H1 (cell line): ENCODE measurements around the gene NDRG2. TPM values are rescaled to one million over a fixed set of nuclear protein-coding genes. Genes with fewer than 3 reads are reported as not detected.

Source experiments
- ASH2L ChIP-seq: fragments of 200-600, 300-600 bp; sonication (generic); IDR thresholded peaks from one replicate; pipeline ENCODE4 v1.7.1; 2017; ENCODE audit warnings: low read length
- BACH1 ChIP-seq: IDR thresholded peaks from 2 replicates; pipeline ENCODE4 v1.6.1; 2012; ENCODE audit warnings: low read length, improper control_type of control experiment
- CBX5 ChIP-seq: fragments of 300-800, 300-1000 bp; sonication (generic); IDR thresholded peaks from 2 replicates; pipeline ENCODE4 v1.7.1; 2016; ENCODE audit warnings: antibody characterized with exemption, low read length, low read depth
- CEBPB ChIP-seq: IDR thresholded peaks from 2 replicates; pipeline ENCODE4 v1.6.1; 2012; ENCODE audit warnings: low read depth, low read length
- CTBP2 ChIP-seq: IDR thresholded peaks from 2 replicates; pipeline ENCODE4 v1.7.0; 2011; ENCODE audit warnings: borderline replicate concordance, mild to moderate bottlenecking, moderate library complexity, mixed read lengths, low read length; ENCODE audit not compliant: insufficient read depth, insufficient read length
- CTCF ChIP-seq, 3 experiments: IDR thresholded peaks; 1 replicate in 2 of 3; 2 replicates in 1 of 3; pipeline versions ENCODE4 v1.5.1 to v1.6.1; 2011; ENCODE audit warnings: low read length in 3 of 3, mild to moderate bottlenecking in 3 of 3, inconsistent platforms in 2 of 3, low read depth in 1 of 3, moderate library complexity in 1 of 3; ENCODE audit not compliant: insufficient read depth in 1 of 3; ENCODE audit errors: control extremely low read depth in 1 of 3
- EGR1 ChIP-seq: IDR thresholded peaks from 2 replicates; pipeline ENCODE4 v1.6.1; 2011; ENCODE audit warnings: low read depth, low read length, borderline replicate concordance
- EZH2 ChIP-seq: fragments of 200-600 bp; sonication (generic); IDR thresholded peaks from 2 replicates; pipeline ENCODE4 v1.7.1; 2012; ENCODE audit warnings: low read depth, mild to moderate bottlenecking, moderate library complexity, low read length, inconsistent platforms; ENCODE audit not compliant: severe bottlenecking
- FOSL1 ChIP-seq: IDR thresholded peaks from 2 replicates; pipeline ENCODE4 v1.6.1; 2011; ENCODE audit warnings: mild to moderate bottlenecking, low read depth, low read length, moderate library complexity; ENCODE audit not compliant: insufficient read depth
- KDM4A ChIP-seq: IDR thresholded peaks from one replicate; pipeline ENCODE4 v1.7.1; 2012; ENCODE audit warnings: low read depth, mild to moderate bottlenecking, moderate library complexity, low read length, inconsistent platforms; ENCODE audit not compliant: severe bottlenecking
- MAFK ChIP-seq: IDR thresholded peaks from 2 replicates; pipeline ENCODE4 v1.6.1; 2012; ENCODE audit warnings: low read depth, mild to moderate bottlenecking, improper control_type of control experiment, low read length
- MAX ChIP-seq: IDR thresholded peaks from 2 replicates; pipeline ENCODE4 v1.6.1; 2012; ENCODE audit warnings: inconsistent platforms
- POU5F1 ChIP-seq: IDR thresholded peaks from 2 replicates; pipeline ENCODE4 v1.6.1; 2011; ENCODE audit warnings: low read depth, mild to moderate bottlenecking, low read length, moderate library complexity
- RAD21 ChIP-seq, 2 experiments: IDR thresholded peaks in 1 of 2; conservative IDR thresholded peaks in 1 of 2; 2 replicates each; pipeline ENCODE4 v1.6.1; 2011; ENCODE audit warnings: low read depth in 2 of 2, low read length in 2 of 2, improper control_type of control experiment in 1 of 2, inconsistent platforms in 1 of 2, mild to moderate bottlenecking in 1 of 2, moderate library complexity in 1 of 2
- RNF2 ChIP-seq: fragments of 200-900, 300-1000 bp; sonication (generic); IDR thresholded peaks from 2 replicates; pipeline ENCODE4 v1.7.1; 2016; ENCODE audit warnings: borderline replicate concordance, low read depth, mild to moderate bottlenecking, antibody characterized with exemption, low read length; ENCODE audit not compliant: poor library complexity, severe bottlenecking; ENCODE audit errors: missing control alignments
- SIRT6 ChIP-seq: IDR thresholded peaks from one replicate; pipeline ENCODE4 v1.7.1; 2012; ENCODE audit warnings: low read length, inconsistent platforms
- SIX5 ChIP-seq: IDR thresholded peaks from 2 replicates; pipeline ENCODE4 v1.6.1; 2011; ENCODE audit warnings: mild to moderate bottlenecking, low read depth, low read length
- SP1 ChIP-seq: IDR thresholded peaks from 2 replicates; pipeline ENCODE4 v1.6.1; 2011; ENCODE audit warnings: low read depth, low read length
- SP4 ChIP-seq: IDR thresholded peaks from 2 replicates; pipeline ENCODE4 v1.6.1; 2012; ENCODE audit warnings: low read length, inconsistent platforms
- SUZ12 ChIP-seq: fragments of 200-600 bp; sonication (generic); IDR thresholded peaks from 2 replicates; pipeline ENCODE4 v1.6.1; 2012; ENCODE audit warnings: mild to moderate bottlenecking, inconsistent platforms, low read length, moderate library complexity, mixed read lengths
- TEAD4 ChIP-seq: IDR thresholded peaks from 2 replicates; pipeline ENCODE4 v1.6.1; 2012; ENCODE audit warnings: low read depth, low read length, inconsistent platforms, mixed read lengths
- YY1 ChIP-seq: IDR thresholded peaks from 2 replicates; pipeline ENCODE4 v1.6.1; 2011; ENCODE audit warnings: low read depth, mild to moderate bottlenecking, low read length
- polyA plus RNA-seq, 7 experiments: library from polyadenylated mRNA; depleted of rRNA in 3 of 7; stranded (reverse) in 5 of 7; unstranded in 2 of 7; fragments of >200 nt in 5 of 7; fragments of 200-250 nt in 2 of 7; gene quantifications; 1 replicate in 5 of 7; 2 replicates in 1 of 7; 4 replicates in 1 of 7; pipeline versions ENCODE4 v1.2.1 to v1.2.3, GENCODE V29; 2011 to 2013; ENCODE audit warnings: missing spikeins in 2 of 7, mixed read lengths in 2 of 7
- total RNA-seq: library from RNA; stranded (reverse); fragmentation: NEBNext Ultra II Directional; extraction: Animal tissue kit (Norgen Biotek cat#: 25700); gene quantifications from 2 replicates; pipeline ENCODE4 v1.2.1, GENCODE V29; 2021

The NDRG2 gene
- total and polyA plus RNA-seq, 2 of the 8 experiments (the other 6 are each of a cell fraction or from before 2014, with no cell fraction given), result 29.9 to 48.6 TPM

GRCh38 chr14:20989787-20990600, 34.9 kb downstream of the NDRG2 start, which contains the start of gene METTL17 (continued):
- TF ChIP-seq CTCF (IDR thresholded peaks at IDR 0.05; ENCODE audit: control extremely low read depth in 1 of 3, insufficient read depth in 1 of 3, low read depth in 1 of 3, low read length in 3 of 3) (peak; percentile 36 to 60 (median 49); a peak in 3 of 4 replicates), SIRT6 (no peak), TEAD4 (no peak), BACH1 (no peak), FOSL1 (no peak), SUZ12 (no peak), CTBP2 (no peak), MAX (peak; percentile 57), SIX5 (peak; percentile 58), EGR1 (no peak), SP1 (peak; percentile 98), RNF2 (no peak), KDM4A (peak; percentile 82), POU5F1 (no peak), ASH2L (peak; percentile 89), EZH2 (no peak), YY1 (peak; percentile 92), SP4 (no peak), MAFK (no peak), CEBPB (no peak), RAD21 (IDR thresholded peaks at IDR 0.05 in 1 of 2, conservative IDR thresholded peaks at IDR 0.05 in 1 of 2; ENCODE audit: low read depth in 2 of 2, low read length in 2 of 2) (peak; percentile 33 to 46), CBX5 (no peak)
